LNCaP clone FGC (cell line): ENCODE measurements around the gene OR9A2.

Experiments
- DNase-seq: peaks from one replicate; pipeline ENCODE4 v3.0.0-alpha.2; 2011; ENCODE audit warnings: low read depth
- H3K4me3 ChIP-seq: 2 replicates; pipeline ENCODE4 v1.5.1; 2011; ENCODE audit warnings: mild to moderate bottlenecking, low read depth, low read length, control low read depth
- TF ChIP-seq, protein P1 (sequence below): IDR thresholded peaks from 2 replicates; pipeline ENCODE4 v1.5.1; 2012; ENCODE audit warnings: mild to moderate bottlenecking; ENCODE audit not compliant: control insufficient read depth, insufficient read depth; ENCODE audit errors: extremely low read depth

OR9A2 gene

DNA sequence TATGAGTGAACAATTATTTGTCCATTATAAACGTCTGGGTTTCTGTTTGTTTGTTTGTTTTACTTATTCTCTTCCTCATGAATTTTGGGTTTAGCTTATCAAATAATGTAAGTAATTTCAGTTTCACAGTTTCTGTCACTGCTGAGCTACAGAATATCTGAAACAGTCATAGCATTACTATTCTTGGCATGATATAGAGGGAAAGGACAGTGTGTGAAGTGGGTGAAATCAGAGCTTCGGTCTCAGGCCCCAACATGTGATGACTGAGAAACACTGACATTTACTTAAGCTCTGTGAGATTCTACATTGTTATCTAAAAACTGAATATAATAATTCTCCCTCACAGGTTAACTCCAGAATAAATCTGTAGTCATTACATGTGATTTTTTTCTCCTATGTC, 16.5 kb upstream of the OR9A2 start:
- DNase-seq, result no peak

GRCh38 chr7:143042790-143043271, 15.9 kb upstream of the OR9A2 start:
- DNase-seq, result no peak
- H3K4me3 ChIP-seq, result no peak overlapping the region
- TF ChIP-seq, protein P1, sequence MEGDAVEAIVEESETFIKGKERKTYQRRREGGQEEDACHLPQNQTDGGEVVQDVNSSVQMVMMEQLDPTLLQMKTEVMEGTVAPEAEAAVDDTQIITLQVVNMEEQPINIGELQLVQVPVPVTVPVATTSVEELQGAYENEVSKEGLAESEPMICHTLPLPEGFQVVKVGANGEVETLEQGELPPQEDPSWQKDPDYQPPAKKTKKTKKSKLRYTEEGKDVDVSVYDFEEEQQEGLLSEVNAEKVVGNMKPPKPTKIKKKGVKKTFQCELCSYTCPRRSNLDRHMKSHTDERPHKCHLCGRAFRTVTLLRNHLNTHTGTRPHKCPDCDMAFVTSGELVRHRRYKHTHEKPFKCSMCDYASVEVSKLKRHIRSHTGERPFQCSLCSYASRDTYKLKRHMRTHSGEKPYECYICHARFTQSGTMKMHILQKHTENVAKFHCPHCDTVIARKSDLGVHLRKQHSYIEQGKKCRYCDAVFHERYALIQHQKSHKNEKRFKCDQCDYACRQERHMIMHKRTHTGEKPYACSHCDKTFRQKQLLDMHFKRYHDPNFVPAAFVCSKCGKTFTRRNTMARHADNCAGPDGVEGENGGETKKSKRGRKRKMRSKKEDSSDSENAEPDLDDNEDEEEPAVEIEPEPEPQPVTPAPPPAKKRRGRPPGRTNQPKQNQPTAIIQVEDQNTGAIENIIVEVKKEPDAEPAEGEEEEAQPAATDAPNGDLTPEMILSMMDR, result no peak

More for the DNA sequence above, 16.5 kb upstream of the OR9A2 start:
- H3K4me3 ChIP-seq, result no peak overlapping the region
- TF ChIP-seq, protein P1, result no peak

- no peak overlapping the region for H3K4me3 ChIP-seq
- no peak for DNase-seq
- TF ChIP-seq, protein P1, result no peak
Measured at GRCh38 chr7:143042159-143042789, 15.3 kb upstream of the OR9A2 start.

DNA sequence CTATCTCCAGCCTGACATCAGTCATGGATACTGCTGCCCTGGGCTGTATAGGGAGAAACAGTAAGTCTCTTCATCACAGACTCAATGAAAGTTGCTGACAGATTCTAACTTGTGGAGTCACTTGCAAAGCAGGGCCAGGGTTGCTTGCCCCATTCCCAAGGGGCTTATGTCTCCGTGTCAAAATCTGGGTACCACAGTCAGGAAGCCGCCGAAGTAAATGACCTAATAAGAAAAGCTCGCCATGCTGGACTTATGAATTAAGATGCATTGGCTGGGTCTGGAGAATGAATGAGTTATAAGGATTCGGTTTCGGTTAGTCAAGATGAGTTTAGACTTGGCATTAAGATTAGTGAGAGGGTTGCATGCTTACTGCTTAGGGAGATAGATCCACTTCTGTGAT, 14.4 kb upstream of the OR9A2 start:
- TF ChIP-seq, protein P1, result no peak
- no peak overlapping the region for H3K4me3 ChIP-seq
- no peak for DNase-seq

GRCh38 chr7:143040209-143040715, 13.3 kb upstream of the OR9A2 start:
- H3K4me3 ChIP-seq, result no peak overlapping the region
- TF ChIP-seq, protein P1, result no peak
- no peak for DNase-seq

GRCh38 chr7:143038635-143039034, 11.7 kb upstream of the OR9A2 start:
- no peak for DNase-seq
- TF ChIP-seq, protein P1, result no peak
- no peak overlapping the region for H3K4me3 ChIP-seq

DNA sequence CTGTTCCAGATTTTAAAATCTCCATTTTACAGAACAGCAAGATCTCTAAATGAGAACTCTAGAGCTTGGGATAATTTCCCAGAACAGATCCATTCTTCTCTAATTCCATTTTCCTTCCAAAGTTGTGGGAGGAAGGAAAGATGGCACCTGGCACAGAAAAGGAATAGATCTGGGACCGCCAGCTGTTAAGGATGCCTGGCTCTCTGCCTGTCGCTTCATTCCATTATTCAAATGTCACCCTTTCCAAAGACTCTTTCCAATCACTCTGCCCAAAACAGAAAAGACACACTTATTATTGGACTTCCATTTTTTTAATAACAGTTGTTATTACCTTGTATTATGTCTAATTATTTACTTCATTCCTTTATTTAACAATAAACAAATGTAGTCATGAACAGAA, 751 bp upstream of the OR9A2 start:
- H3K4me3 ChIP-seq, result no peak overlapping the region
- TF ChIP-seq, protein P1, result no peak
- DNase-seq, result no peak
